Neuronal stem cell (in vitro differentiated cells): ENCODE measurements around the gene FUT6.
A peak's percentile ranks its signal among the peaks of the same experiment; 100 is the strongest.

Experiments used
- DNase-seq: peaks from one replicate; pipeline ENCODE4 v3.0.0-alpha.2; 2013; ENCODE audit warnings: low spot score
- H2AFZ ChIP-seq: one replicate; pipeline ENCODE4 v1.6.1; 2013; ENCODE audit warnings: mild to moderate bottlenecking, low read length, inconsistent platforms
- H2AK5ac ChIP-seq: 2 replicates; pipeline ENCODE4 v1.6.1; 2013; ENCODE audit warnings: low read depth, mild to moderate bottlenecking, inconsistent platforms, low read length, moderate library complexity, mixed read lengths
- H2BK120ac ChIP-seq: 2 replicates; pipeline ENCODE4 v1.6.1; 2013; ENCODE audit warnings: low read depth, mild to moderate bottlenecking, inconsistent platforms, low read length, moderate library complexity, mixed read lengths
- H2BK12ac ChIP-seq: one replicate; pipeline ENCODE4 v1.6.1; 2013; ENCODE audit warnings: low read length, inconsistent platforms
- H2BK15ac ChIP-seq: 2 replicates; pipeline ENCODE4 v1.6.1; 2013; ENCODE audit warnings: mild to moderate bottlenecking, low read length, inconsistent platforms, mixed read lengths
- H2BK5ac ChIP-seq: one replicate; pipeline ENCODE4 v1.6.1; 2013; ENCODE audit warnings: inconsistent platforms, mild to moderate bottlenecking, low read length, moderate library complexity
- H3K14ac ChIP-seq: one replicate; pipeline ENCODE4 v1.6.1; 2013; ENCODE audit warnings: low read length, inconsistent platforms
- H3K18ac ChIP-seq: 2 replicates; pipeline ENCODE4 v1.6.1; 2013; ENCODE audit warnings: low read length, inconsistent platforms
- H3K23ac ChIP-seq: 2 replicates; pipeline ENCODE4 v1.6.1; 2013; ENCODE audit warnings: low read depth, mild to moderate bottlenecking, mixed read lengths, low read length, inconsistent platforms; ENCODE audit not compliant: poor library complexity
- H3K27ac ChIP-seq: replicated peaks from 3 replicates; pipeline ENCODE4 v1.5.1; 2013; ENCODE audit warnings: low read length, inconsistent platforms
- H3K27me3 ChIP-seq, 3 experiments: 2 replicates each; pipeline ENCODE4 v1.6.1; 2013; ENCODE audit warnings: low read length in 3 of 3, mild to moderate bottlenecking in 2 of 3, inconsistent platforms in 1 of 3, low read depth in 1 of 3, mixed read lengths in 1 of 3, moderate library complexity in 1 of 3; ENCODE audit not compliant: control insufficient read depth in 3 of 3, insufficient read depth in 3 of 3
- H3K36me3 ChIP-seq, 2 donors: replicated peaks in 1 of 2; 2 replicates each; pipeline ENCODE4 v1.6.1; 2013; ENCODE audit warnings: low read length in 2 of 2; ENCODE audit not compliant: control insufficient read depth in 2 of 2, insufficient read depth in 2 of 2
- H3K4ac ChIP-seq: 2 replicates; pipeline ENCODE4 v1.6.1; 2013; ENCODE audit warnings: inconsistent platforms, mild to moderate bottlenecking, low read length, moderate library complexity
- H3K4me1 ChIP-seq, 2 donors: 1 replicate in 1 of 2; 2 replicates in 1 of 2; pipeline ENCODE4 v1.6.1; 2013; ENCODE audit warnings: low read length in 2 of 2, low read depth in 1 of 2; ENCODE audit not compliant: control insufficient read depth in 2 of 2, insufficient read depth in 1 of 2
- H3K4me2 ChIP-seq: one replicate; pipeline ENCODE4 v1.6.1; 2013; ENCODE audit warnings: mild to moderate bottlenecking, low read length, inconsistent platforms; ENCODE audit not compliant: insufficient read depth, poor library complexity, severe bottlenecking
- H3K4me3 ChIP-seq, 2 donors: 2 replicates each; pipeline ENCODE4 v1.5.1; 2013; ENCODE audit warnings: low read length in 2 of 2, mild to moderate bottlenecking in 2 of 2, inconsistent platforms in 1 of 2, moderate library complexity in 1 of 2
- H3K79me1 ChIP-seq: one replicate; pipeline ENCODE4 v1.6.1; 2013; ENCODE audit warnings: low read depth, mild to moderate bottlenecking, inconsistent platforms, low read length, moderate library complexity
- H3K9ac ChIP-seq: one replicate; pipeline ENCODE4 v1.6.1; 2013; ENCODE audit warnings: mild to moderate bottlenecking, low read depth, low read length, inconsistent platforms; ENCODE audit not compliant: poor library complexity
- H3K9me3 ChIP-seq, 2 donors: replicated peaks in 1 of 2; 2 replicates each; pipeline versions ENCODE3 to v1.6.1; 2013; ENCODE audit warnings: low read length in 2 of 2, mild to moderate bottlenecking in 2 of 2, inconsistent platforms in 1 of 2, low read depth in 1 of 2, mixed read lengths in 1 of 2, moderate library complexity in 1 of 2; ENCODE audit not compliant: control insufficient read depth in 2 of 2, insufficient read depth in 1 of 2
- H4K8ac ChIP-seq: one replicate; pipeline ENCODE4 v1.6.1; 2013; ENCODE audit warnings: low read depth, mild to moderate bottlenecking, inconsistent platforms, low read length, moderate library complexity
- H4K91ac ChIP-seq: one replicate; pipeline ENCODE4 v1.6.1; 2013; ENCODE audit warnings: low read length, low read depth, mild to moderate bottlenecking, inconsistent platforms; ENCODE audit not compliant: poor library complexity
- WGBS, 2 donors: extraction: QIAGEN DNeasy Blood & Tissue Kit; methylation state at CpG; one replicate each; pipeline ENCODE4 v1.1.7; 2013; ENCODE audit warnings: missing lambda C conversion rate in 2 of 2, mixed read lengths in 1 of 2; ENCODE audit not compliant: insufficient read length in 2 of 2, insufficient replicate concordance in 1 of 2; ENCODE audit errors: extremely low coverage in 2 of 2; 5-methylcytosine and 5-hydroxymethylcytosine counted together

The FUT6 gene

DNA sequence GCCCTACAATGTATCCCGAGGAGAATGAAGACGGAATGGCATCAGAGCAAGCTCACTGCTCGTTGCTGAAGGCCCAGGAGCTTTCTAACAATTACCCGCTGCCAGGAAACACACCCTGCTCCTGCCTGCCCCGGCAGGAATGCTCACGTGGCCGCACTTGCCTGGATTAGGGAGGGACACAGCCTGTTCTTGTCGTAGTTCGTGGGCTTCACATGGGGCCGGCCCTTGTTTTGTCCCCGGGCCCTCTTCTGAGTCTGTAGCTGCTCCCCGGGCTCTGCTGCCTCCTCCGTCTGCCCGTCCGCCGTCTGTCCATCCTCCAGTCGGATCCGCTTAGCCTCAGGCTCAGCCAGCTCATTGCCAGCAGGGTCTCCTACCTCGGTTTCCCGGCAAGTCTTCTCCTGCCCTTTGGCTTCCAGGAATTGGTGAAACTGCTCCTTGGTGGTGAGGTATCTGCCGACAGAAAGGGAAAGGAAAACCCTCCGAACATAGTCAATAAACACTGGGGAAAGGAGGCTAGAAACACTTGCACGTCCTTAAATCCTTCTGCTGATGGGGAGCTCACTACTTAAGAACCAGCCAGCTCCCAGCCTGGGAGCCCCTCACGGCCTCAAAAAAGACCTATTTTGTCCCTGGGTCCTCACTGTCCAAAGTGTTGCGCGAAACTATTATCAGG, 49.5 kb downstream of the FUT6 start:
- H2AFZ ChIP-seq: peak overlapping the region; percentile 48
- no CpG with 5 or more reads among the region's 26 CpGs for WGBS, 2 donors
- peak overlapping the region; percentile 15 for H3K18ac ChIP-seq

DNA sequence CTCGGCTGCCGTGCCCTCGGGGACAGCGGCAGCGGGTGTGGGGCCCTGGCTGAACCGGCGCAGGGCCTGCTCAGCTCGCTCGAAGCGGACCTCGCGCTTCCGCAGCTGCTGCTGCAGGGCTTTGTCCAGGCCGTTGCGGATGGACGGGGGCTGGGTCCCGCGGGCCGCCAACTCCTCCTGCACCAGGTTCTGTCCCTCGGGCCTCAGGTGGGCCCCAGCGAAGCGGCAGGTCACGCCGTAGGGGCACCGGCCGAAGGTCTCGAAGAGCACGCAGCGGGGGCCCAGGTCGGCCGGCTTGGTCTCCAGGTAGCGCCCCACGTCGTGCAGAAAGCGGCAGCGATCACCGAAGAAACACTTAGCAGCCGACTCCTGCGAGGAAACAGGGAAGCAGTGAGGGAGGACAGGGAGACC, 50.1 kb downstream of the FUT6 start:
- H4K91ac ChIP-seq: no peak overlapping the region
- peaks cover 35 to 58% of the 10 kb centered on the region in 2 donors for H3K36me3 ChIP-seq

More for the DNA sequence above, 49.5 kb downstream of the FUT6 start:
- H3K27ac ChIP-seq: no peak overlapping the region
- H4K8ac ChIP-seq: no peak overlapping the region
- H3K14ac ChIP-seq: no peak overlapping the region
- no peak overlapping the region for H2BK12ac ChIP-seq
- peak overlapping the region; percentile 97 for H2AK5ac ChIP-seq
- H3K4me2 ChIP-seq: peak overlapping the region; percentile 90
- H2BK120ac ChIP-seq: no peak overlapping the region
- H4K91ac ChIP-seq: no peak overlapping the region
- H3K4ac ChIP-seq: no peak overlapping the region
- peak overlapping the region; percentile 20 for H2BK15ac ChIP-seq
- H3K23ac ChIP-seq: no peak overlapping the region
- no peaks in the 10 kb centered on the region for H3K27me3 ChIP-seq
- no peak for DNase-seq
- peaks cover 13% of the 10 kb centered on the region for H3K79me1 ChIP-seq
- peaks cover 0 to 2% of the 10 kb centered on the region in 2 donors for H3K9me3 ChIP-seq
- H2BK5ac ChIP-seq: peak overlapping the region; percentile 88
- H3K9ac ChIP-seq: no peak overlapping the region
- peaks cover 35 to 52% of the 10 kb centered on the region in 2 donors for H3K36me3 ChIP-seq
- peak overlapping the region; percentile 64 to 76 for H3K4me3 ChIP-seq
- peaks cover 4 to 7% of the 10 kb centered on the region in 2 donors for H3K4me1 ChIP-seq

DNA sequence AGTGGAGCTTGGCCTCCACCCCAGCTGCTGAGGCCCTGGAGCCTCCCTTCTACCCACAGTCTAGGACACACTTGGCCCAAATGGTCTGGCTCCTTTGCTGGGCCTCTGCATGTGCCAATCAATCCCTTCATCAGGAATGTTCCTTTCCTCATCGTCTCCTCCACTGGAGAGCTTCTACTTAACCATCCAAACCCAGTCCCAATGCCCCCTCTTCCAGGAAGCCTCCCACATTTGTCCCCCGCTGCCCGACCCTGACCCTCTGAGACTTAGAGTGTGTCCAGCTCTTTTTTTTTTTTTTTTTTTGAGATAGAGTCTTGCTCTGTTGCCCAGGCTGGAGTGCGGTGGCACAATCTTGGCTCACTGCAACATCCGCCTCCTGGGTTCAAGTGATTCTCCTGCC, 51.1 kb downstream of the FUT6 start:
- DNase-seq: no peak
- Histone ChIP-seq H4K91ac (no peak overlapping the region), H2BK5ac (no peak overlapping the region), H2AFZ (no peak overlapping the region), H2BK15ac (no peak overlapping the region), H2AK5ac (no peak overlapping the region), H3K9ac (no peak overlapping the region), H3K27ac (no peak overlapping the region), H3K36me3 (peaks cover 38 to 63% of the 10 kb centered on the region in 2 donors), H3K14ac (no peak overlapping the region), H3K4me2 (no peak overlapping the region), H2BK12ac (no peak overlapping the region), H3K27me3 (no peaks in the 10 kb centered on the region), H4K8ac (peak overlapping the region; percentile 65), H3K4me3 (no peak overlapping the region), H3K18ac (no peak overlapping the region), H3K4me1 (peaks cover 4 to 7% of the 10 kb centered on the region in 2 donors), H3K4ac (no peak overlapping the region), H3K79me1 (peaks cover 13% of the 10 kb centered on the region), H3K23ac (no peak overlapping the region), H2BK120ac (no peak overlapping the region), H3K9me3 (peaks cover 0 to 2% of the 10 kb centered on the region in 2 donors)
- WGBS, 2 donors: no CpG with 5 or more reads among the region's 5 CpGs

More for the DNA sequence above, 50.1 kb downstream of the FUT6 start:
- H3K14ac ChIP-seq: no peak overlapping the region
- DNase-seq: no peak
- peaks cover 13% of the 10 kb centered on the region for H3K79me1 ChIP-seq
- H3K9me3 ChIP-seq: peaks cover 0 to 2% of the 10 kb centered on the region in 2 donors
- H3K27ac ChIP-seq: no peak overlapping the region
- no peak overlapping the region for H2BK5ac ChIP-seq
- H2BK120ac ChIP-seq: no peak overlapping the region
- no peaks in the 10 kb centered on the region for H3K27me3 ChIP-seq
- no peak overlapping the region for H2AK5ac ChIP-seq
- no peak overlapping the region for H3K4me2 ChIP-seq
- H3K4me3 ChIP-seq: no peak overlapping the region
- H3K9ac ChIP-seq: no peak overlapping the region
- no peak overlapping the region for H3K18ac ChIP-seq
- no peak overlapping the region for H2BK12ac ChIP-seq
- H3K4ac ChIP-seq: no peak overlapping the region
- WGBS, 2 donors: no CpG with 5 or more reads among the region's 39 CpGs
- no peak overlapping the region for H3K23ac ChIP-seq
- H4K8ac ChIP-seq: no peak overlapping the region
- H2BK15ac ChIP-seq: no peak overlapping the region
- peaks cover 4 to 7% of the 10 kb centered on the region in 2 donors for H3K4me1 ChIP-seq
- H2AFZ ChIP-seq: no peak overlapping the region

DNA sequence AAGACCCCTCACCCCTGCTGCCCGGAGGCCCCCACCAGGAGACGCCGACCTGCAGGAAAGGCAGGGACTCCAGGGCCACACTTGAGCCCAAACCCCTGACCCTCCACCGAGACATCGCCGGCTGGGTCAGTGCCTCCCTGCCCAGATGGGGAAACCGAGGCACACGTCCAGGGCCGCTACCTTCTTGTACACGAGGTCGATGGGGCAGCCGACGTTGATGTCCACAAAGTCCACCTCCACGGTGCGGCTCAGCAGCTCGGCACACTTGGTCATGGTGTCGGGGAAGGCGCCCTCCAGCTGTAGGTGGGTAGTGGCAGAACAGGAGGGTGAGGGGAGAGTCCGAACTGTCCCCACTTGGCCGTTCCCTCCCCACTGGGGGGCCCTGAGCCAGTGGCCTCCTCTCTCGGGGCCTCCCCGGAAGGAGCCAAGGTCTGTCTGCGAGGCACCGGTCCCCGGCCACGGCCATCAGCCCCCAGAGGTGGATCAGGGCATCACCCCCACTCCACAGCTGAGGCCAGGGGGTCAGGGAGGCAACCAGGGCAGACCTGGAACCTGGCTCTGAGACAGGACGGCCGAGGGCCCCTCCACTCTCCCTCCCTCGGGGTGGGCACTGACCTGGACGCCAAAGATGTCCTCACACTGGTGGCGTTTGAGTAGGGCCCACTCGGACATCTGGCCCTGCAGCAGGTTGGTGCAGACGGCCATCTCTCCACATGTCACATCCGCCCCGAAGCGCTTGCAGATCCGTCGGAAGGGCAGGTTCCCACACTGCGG, 51.9 kb downstream of the FUT6 start:
- H3K4me2 ChIP-seq: no peak overlapping the region
- H3K14ac ChIP-seq: no peak overlapping the region
- no peaks in the 10 kb centered on the region for H3K27me3 ChIP-seq
- no peak for DNase-seq
- no peak overlapping the region for H2BK120ac ChIP-seq
- H3K23ac ChIP-seq: peak overlapping the region; percentile 65
- H3K79me1 ChIP-seq: peaks cover 13% of the 10 kb centered on the region
- no peak overlapping the region for H2AK5ac ChIP-seq
- H3K4ac ChIP-seq: no peak overlapping the region
- H3K4me1 ChIP-seq: peaks cover 4 to 7% of the 10 kb centered on the region in 2 donors
- H3K36me3 ChIP-seq: peaks cover 38 to 67% of the 10 kb centered on the region in 2 donors
- no peak overlapping the region for H3K18ac ChIP-seq
- WGBS, 2 donors: no CpG with 5 or more reads among the region's 39 CpGs
- H3K9me3 ChIP-seq: no peaks in the 10 kb centered on the region
- no peak overlapping the region for H3K27ac ChIP-seq
- peak overlapping the region; percentile 53 for H2BK5ac ChIP-seq
- no peak overlapping the region for H3K9ac ChIP-seq
- H4K91ac ChIP-seq: no peak overlapping the region
- no peak overlapping the region for H3K4me3 ChIP-seq
- H4K8ac ChIP-seq: peak overlapping the region; percentile 65
- no peak overlapping the region for H2BK15ac ChIP-seq
- no peak overlapping the region for H2BK12ac ChIP-seq
- no peak overlapping the region for H2AFZ ChIP-seq
